Measurements from ENCODE around the gene QTRT2.

QTRT2 gene

DNA sequence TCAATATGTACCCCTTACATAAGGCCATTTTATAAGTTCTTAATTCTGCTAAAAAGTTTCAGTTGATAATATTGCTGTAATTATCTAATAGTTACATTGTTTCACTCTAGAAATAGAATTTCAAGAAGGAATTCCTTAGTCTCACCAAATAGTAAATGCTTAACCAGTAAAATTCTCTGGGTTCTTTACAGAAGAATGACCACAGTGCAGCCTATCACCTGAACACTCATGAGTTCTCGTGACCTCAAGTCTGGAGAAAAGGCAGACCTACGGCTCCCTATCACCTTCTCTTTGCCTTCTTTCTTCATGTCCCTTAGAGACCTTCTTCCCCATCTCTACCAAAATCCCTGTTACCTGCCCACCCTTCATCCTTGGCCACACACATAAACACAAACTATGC, 31.1 kb upstream of the QTRT2 start:
- DNase-seq (ENCODE audit: extremely low spot score), result no peak
- TF ChIP-seq ARNT (IDR thresholded peaks at IDR 0.05), result no peak
- TF ChIP-seq HDGF (IDR thresholded peaks at IDR 0.05; ENCODE audit: borderline replicate concordance), result no peak
- TF ChIP-seq FOXK2 (IDR thresholded peaks at IDR 0.05), result no peak
- TF ChIP-seq FOXM1 (IDR thresholded peaks at IDR 0.05; ENCODE audit: borderline replicate concordance), result no peak
- TF ChIP-seq L3MBTL2 (conservative IDR thresholded peaks at IDR 0.05), result no peak
- TF ChIP-seq, protein P1, sequence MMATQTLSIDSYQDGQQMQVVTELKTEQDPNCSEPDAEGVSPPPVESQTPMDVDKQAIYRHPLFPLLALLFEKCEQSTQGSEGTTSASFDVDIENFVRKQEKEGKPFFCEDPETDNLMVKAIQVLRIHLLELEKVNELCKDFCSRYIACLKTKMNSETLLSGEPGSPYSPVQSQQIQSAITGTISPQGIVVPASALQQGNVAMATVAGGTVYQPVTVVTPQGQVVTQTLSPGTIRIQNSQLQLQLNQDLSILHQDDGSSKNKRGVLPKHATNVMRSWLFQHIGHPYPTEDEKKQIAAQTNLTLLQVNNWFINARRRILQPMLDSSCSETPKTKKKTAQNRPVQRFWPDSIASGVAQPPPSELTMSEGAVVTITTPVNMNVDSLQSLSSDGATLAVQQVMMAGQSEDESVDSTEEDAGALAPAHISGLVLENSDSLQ (IDR thresholded peaks at IDR 0.05), result no peak
- TF ChIP-seq CTBP1 (IDR thresholded peaks at IDR 0.05; ENCODE audit: borderline replicate concordance), result no peak
- no peak for TF ChIP-seq BHLHE40 (IDR thresholded peaks at IDR 0.05; ENCODE audit: borderline replicate concordance)
- no peak for TF ChIP-seq TARDBP (IDR thresholded peaks at IDR 0.05)
- no peak for TF ChIP-seq LEF1 (IDR thresholded peaks at IDR 0.05; ENCODE audit: borderline replicate concordance)
- no peak for TF ChIP-seq SP1 (IDR thresholded peaks at IDR 0.05)
- no peak for TF ChIP-seq FOXA1 (IDR thresholded peaks at IDR 0.05)
- no peak for TF ChIP-seq NFRKB (IDR thresholded peaks at IDR 0.05)
- TF ChIP-seq SUZ12 (IDR thresholded peaks at IDR 0.05), result no peak
- POLR2A ChIA-PET, result no interaction called here
- CTCF ChIA-PET, result no interaction called here

GRCh38 chr3:114026331-114026730, 30.2 kb upstream of the QTRT2 start:
- POLR2A ChIA-PET, result no interaction called here
- DNase-seq (ENCODE audit: extremely low spot score), result no peak
- CTCF ChIA-PET, result no interaction called here
- no peak for TF ChIP-seq BHLHE40 (IDR thresholded peaks at IDR 0.05; ENCODE audit: borderline replicate concordance)
- no peak for TF ChIP-seq SUZ12 (IDR thresholded peaks at IDR 0.05)
- no peak for TF ChIP-seq ZNF384 (IDR thresholded peaks at IDR 0.05)
- TF ChIP-seq ELF4 (IDR thresholded peaks at IDR 0.05), result no peak
- no peak for TF ChIP-seq CTBP1 (IDR thresholded peaks at IDR 0.05; ENCODE audit: borderline replicate concordance)
- TF ChIP-seq L3MBTL2 (conservative IDR thresholded peaks at IDR 0.05), result no peak
- TF ChIP-seq FOXK2 (IDR thresholded peaks at IDR 0.05), result no peak
- TF ChIP-seq, protein P1 (IDR thresholded peaks at IDR 0.05), result no peak
- no peak for TF ChIP-seq ARNT (IDR thresholded peaks at IDR 0.05)
- TF ChIP-seq TARDBP (IDR thresholded peaks at IDR 0.05), result no peak
- TF ChIP-seq LEF1 (IDR thresholded peaks at IDR 0.05; ENCODE audit: borderline replicate concordance), result no peak
- TF ChIP-seq FOXA1 (IDR thresholded peaks at IDR 0.05), result no peak
- TF ChIP-seq HDGF (IDR thresholded peaks at IDR 0.05; ENCODE audit: borderline replicate concordance), result no peak
- TF ChIP-seq SP1 (IDR thresholded peaks at IDR 0.05), result no peak
- TF ChIP-seq NFRKB (IDR thresholded peaks at IDR 0.05), result no peak
- no peak for TF ChIP-seq FOXM1 (IDR thresholded peaks at IDR 0.05; ENCODE audit: borderline replicate concordance)

- no peak for TF ChIP-seq BHLHE40 (IDR thresholded peaks at IDR 0.05; ENCODE audit: borderline replicate concordance)
- TF ChIP-seq NFRKB (IDR thresholded peaks at IDR 0.05), result no peak
- TF ChIP-seq LEF1 (IDR thresholded peaks at IDR 0.05; ENCODE audit: borderline replicate concordance), result no peak
- DNase-seq (ENCODE audit: extremely low spot score), result no peak
- ChIA-PET POLR2A (no interaction called here), CTCF (no interaction called here)
Measured at GRCh38 chr3:114033721-114034120, 22.8 kb upstream of the QTRT2 start.

DNA sequence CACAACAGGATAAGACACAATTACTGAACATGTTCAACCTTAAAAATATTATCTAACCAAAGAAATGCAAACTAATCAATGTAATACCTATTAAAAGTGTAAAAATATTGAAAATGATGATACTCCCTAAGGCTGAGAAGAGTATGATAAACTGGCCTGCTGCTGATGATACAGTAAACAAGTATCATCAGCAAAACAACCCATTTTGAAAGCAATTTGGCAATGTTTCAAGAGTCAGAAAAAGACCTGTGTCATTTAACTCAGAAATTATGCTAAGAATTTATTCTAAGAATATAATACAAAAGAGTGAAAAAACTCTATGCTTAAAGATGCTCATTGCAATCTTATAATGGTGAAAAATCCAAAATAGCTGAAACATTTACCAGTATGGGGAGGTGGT, 22.3 kb upstream of the QTRT2 start:
- TF ChIP-seq ZNF384 (IDR thresholded peaks at IDR 0.05) (no peak), FOXA1 (IDR thresholded peaks at IDR 0.05) (no peak), HDGF (IDR thresholded peaks at IDR 0.05; ENCODE audit: borderline replicate concordance) (no peak), SUZ12 (IDR thresholded peaks at IDR 0.05) (no peak), FOXM1 (IDR thresholded peaks at IDR 0.05; ENCODE audit: borderline replicate concordance) (no peak), NFRKB (IDR thresholded peaks at IDR 0.05) (no peak)
- TF ChIP-seq, protein P1 (IDR thresholded peaks at IDR 0.05), result no peak
- CTCF ChIA-PET, result no interaction called here
- DNase-seq (ENCODE audit: extremely low spot score), result no peak
- POLR2A ChIA-PET, result no interaction called here

DNA sequence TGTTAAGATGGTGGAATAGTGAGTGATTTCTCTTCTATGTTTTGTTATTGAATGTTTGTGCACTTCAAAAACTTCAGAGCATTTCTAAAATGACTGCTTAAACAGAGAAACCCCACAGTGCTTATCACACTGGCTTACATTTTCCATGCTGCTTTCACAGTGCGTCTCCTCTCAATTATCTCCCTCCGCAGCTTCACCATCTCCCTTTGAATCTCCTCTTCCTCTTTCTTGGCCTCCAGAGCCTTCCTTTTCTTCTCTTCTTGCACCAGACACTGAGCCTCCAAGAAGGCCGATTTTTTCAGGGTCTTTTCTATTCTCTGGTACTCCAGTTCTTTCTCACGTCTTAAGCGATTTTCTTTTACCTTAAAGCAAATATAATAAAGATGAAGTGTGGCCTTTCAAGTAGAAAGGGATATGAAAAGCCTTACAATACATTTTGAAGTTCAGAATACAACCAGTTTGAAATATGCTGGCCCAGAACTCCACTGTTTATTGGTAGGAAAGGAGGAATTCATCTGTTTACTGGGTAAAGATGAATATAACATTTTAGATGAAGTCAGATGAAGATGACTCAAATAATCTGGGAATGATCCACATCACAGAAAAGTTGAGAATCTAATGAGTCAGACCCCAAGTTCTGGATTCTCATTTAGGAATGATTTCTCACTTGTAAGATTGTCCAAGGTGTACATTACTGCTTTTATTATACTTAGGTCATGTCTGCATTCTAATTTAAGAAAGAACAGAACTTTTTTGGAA, 21.6 kb upstream of the QTRT2 start:
- ChIA-PET POLR2A (no interaction called here), CTCF (no interaction called here)
- DNase-seq (ENCODE audit: extremely low spot score), result no peak
- TF ChIP-seq, protein P1 (IDR thresholded peaks at IDR 0.05), result no peak
- TF ChIP-seq ARNT (IDR thresholded peaks at IDR 0.05), result no peak
- no peak for TF ChIP-seq SUZ12 (IDR thresholded peaks at IDR 0.05)
- TF ChIP-seq HDGF (IDR thresholded peaks at IDR 0.05; ENCODE audit: borderline replicate concordance), result no peak
- no peak for TF ChIP-seq FOXK2 (IDR thresholded peaks at IDR 0.05)
- no peak for TF ChIP-seq NFRKB (IDR thresholded peaks at IDR 0.05)
- TF ChIP-seq CTBP1 (IDR thresholded peaks at IDR 0.05; ENCODE audit: borderline replicate concordance), result no peak
- no peak for TF ChIP-seq SP1 (IDR thresholded peaks at IDR 0.05)
- TF ChIP-seq FOXA1 (IDR thresholded peaks at IDR 0.05), result no peak
- no peak for TF ChIP-seq L3MBTL2 (conservative IDR thresholded peaks at IDR 0.05)
- TF ChIP-seq ELF4 (IDR thresholded peaks at IDR 0.05), result no peak
- TF ChIP-seq BHLHE40 (IDR thresholded peaks at IDR 0.05; ENCODE audit: borderline replicate concordance), result no peak
- TF ChIP-seq FOXM1 (IDR thresholded peaks at IDR 0.05; ENCODE audit: borderline replicate concordance), result no peak
- no peak for TF ChIP-seq ZNF384 (IDR thresholded peaks at IDR 0.05)
- TF ChIP-seq LEF1 (IDR thresholded peaks at IDR 0.05; ENCODE audit: borderline replicate concordance), result no peak
- TF ChIP-seq TARDBP (IDR thresholded peaks at IDR 0.05), result no peak

All from HEK293T (cell line).